Urothelium cell line (cell line): ENCODE results near the gene HLA-DQA1.
A peak's percentile ranks its signal among the peaks of the same experiment; 100 is the strongest.

ENCODE experiments used
- DNase-seq: peaks from one replicate; pipeline ENCODE4 v3.0.0; 2011; ENCODE audit warnings: low spot score, mixed read lengths
- FAIRE-seq: peaks from 2 replicates; lab custom pipeline; 2011; peaks lifted over from hg19 to GRCh38; lab: Jason Lieb, UNC

The HLA-DQA1 gene

DNA sequence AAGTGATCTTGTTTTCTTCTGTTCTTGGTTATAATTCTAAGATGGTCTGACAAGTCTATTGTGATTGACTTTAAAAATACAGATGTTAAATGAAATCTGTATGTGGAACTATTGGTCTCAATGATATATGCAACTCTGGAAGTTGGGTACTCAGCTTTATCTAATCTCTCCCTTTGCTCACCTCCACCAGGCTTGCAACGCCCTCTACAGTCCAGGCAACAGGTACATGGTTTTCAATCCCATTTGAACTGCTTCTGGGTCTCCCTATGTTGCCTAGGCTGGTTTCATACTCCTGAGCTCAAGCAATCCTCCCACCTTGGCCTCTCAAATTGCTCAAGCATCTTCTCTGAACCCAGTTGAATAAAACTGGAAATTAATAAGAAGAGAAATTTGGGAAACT lies 54.8 kb downstream of the HLA-DQA1 start:
- FAIRE-seq (no peak), DNase-seq (peak; percentile 23)
